Dermis microvascular lymphatic vessel endothelial cell (primary cell): ENCODE measurements around the gene GADD45B. TPM values are rescaled to one million over a fixed set of nuclear protein-coding genes. Genes with fewer than 3 reads are reported as not detected.
"Not testable (repeated sequence)": the region's sequence is repeated elsewhere in the genome, so short reads cannot be mapped to it uniquely, and the experiment has no call there.

Source experiments
- DNase-seq, 2 donors: peaks; one replicate each; pipeline versions ENCODE4 v3.0.0 to v3.0.0-alpha.2; 2010; ENCODE audit warnings: low read depth in 2 of 2
- total RNA-seq: library from RNA; depleted of rRNA; stranded (reverse); fragments of >200 nt; gene quantifications from 2 replicates; pipeline ENCODE4 v1.2.1, GENCODE V29; 2014

Gene GADD45B
- total RNA-seq, 1 donor from 2014 or later, result 42.0 TPM

GRCh38 chr19:2488405-2488941 is 12.5 kb downstream of the GADD45B start:
- DNase-seq, result no peak

DNA sequence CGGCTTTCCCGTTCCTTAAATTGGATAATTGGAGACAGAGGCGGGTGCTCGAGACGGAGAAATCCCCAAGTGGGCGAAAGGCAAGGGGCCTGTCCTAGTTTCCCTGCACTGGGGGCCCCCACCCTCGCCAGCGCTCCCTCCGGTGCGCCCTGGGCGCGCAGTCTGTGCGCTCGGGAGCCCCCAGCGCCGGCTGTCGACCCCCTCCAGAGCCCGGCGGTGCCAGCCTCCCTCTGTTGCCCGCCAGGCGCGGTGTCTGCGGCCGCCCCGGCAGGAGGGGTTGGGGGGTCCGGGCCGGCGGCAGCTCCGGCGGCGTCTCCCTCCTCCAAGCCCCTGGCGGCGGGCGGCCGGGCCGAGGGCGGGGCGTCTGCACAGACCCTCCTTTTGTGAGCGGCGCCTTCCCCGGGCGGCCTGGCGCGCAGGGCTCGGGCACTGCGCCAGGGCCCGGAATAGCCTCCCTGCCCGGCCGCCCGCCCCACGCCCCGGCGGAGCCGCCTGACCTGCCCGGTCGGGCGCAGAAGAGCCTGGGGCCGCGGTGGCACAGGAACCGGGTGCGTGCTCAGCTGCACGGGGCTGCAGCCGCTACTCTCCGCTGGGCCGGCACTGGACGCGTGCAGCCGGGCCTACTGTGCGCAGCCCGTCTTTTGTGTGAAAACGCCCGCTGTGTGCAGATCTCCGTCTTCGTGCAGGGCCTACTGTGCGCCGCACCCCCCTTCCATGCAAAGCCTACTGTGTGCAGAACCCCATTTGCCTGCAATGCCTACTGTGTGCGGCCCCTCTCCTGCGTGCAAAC is 13.2 kb downstream of the GADD45B start:
- peak in 1 of 2 donors; percentile 66 for DNase-seq

GRCh38 chr19:2490659-2491058 is 14.7 kb downstream of the GADD45B start:
- DNase-seq, result no peak

DNA sequence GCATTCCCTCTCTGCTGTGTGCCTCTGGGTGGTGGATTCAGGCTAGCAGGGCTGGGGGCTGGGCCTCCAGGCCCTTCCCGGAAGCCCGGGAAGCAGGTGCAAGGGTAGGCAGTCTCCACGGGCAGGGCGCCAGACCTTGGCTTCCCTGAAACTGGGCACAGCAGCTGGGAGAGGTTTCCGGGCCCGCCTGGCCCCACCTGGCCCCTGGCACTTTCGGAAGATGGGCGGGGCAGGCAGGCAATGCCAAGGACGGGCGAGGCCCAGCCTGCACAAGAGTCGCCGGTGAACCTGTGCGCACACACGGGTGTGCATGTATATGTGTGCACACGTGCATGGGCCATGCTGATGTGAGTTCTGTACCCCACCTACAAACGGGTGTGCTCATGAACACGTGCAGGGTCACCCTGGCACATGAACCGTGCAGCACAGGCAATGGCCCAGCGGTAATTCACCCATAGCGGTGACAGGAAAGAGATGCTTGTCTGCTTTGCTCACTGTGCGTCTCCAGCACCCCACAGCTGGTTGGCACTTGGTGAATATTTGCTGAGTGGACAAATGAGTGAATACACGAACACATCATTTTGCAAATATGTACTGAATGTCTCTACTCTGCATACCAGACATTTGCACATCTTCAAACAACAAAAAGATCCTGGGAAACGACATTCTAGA is 15.3 kb downstream of the GADD45B start:
- DNase-seq, result peak in 1 of 2 donors; percentile 82

GRCh38 chr19:2492870-2493269 is 16.9 kb downstream of the GADD45B start:
- no peak for DNase-seq

DNA sequence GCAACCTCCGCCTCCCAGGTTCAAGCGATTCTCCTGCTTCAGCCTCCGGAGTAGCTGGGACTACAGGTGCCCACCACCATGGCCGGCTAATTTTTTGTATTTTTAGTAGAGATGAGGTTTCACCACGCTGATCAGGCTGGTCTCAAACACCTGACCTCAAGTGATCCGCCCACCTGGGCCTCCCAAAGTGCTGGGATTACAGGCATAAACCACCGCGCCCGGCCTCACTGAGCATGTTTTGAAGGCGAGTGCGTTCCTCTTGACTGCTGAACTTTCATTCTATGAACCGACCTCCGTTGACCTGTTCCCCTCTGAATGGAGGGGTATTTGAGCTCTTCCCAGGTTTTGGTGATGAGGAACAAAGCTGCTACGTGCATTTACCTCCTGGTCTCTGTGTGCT is 17.5 kb downstream of the GADD45B start:
- DNase-seq, result not testable (repeated sequence)

- DNase-seq, result peak in 1 of 2 donors; percentile 17
Measured at GRCh38 chr19:2494084-2494446, 18.1 kb downstream of the GADD45B start.

GRCh38 chr19:2494447-2495129 is 18.7 kb downstream of the GADD45B start:
- peak in 1 of 2 donors; percentile 83 for DNase-seq

GRCh38 chr19:2495130-2495641 is 19.3 kb downstream of the GADD45B start:
- peak in 1 of 2 donors; percentile 69 for DNase-seq

- peak in 1 of 2 donors; percentile 29 for DNase-seq
Measured at GRCh38 chr19:2495651-2496316, 19.9 kb downstream of the GADD45B start.

- DNase-seq, result no peak
Measured at GRCh38 chr19:2497186-2497585, 21.3 kb downstream of the GADD45B start.

- DNase-seq, result no peak
Measured at GRCh38 chr19:2500156-2500555, 24.2 kb downstream of the GADD45B start.

GRCh38 chr19:2500841-2501261 is 24.9 kb downstream of the GADD45B start:
- no peak for DNase-seq

- peak in 1 of 2 donors; percentile 50 for DNase-seq
Measured at GRCh38 chr19:2503521-2504109, 27.7 kb downstream of the GADD45B start.

DNA sequence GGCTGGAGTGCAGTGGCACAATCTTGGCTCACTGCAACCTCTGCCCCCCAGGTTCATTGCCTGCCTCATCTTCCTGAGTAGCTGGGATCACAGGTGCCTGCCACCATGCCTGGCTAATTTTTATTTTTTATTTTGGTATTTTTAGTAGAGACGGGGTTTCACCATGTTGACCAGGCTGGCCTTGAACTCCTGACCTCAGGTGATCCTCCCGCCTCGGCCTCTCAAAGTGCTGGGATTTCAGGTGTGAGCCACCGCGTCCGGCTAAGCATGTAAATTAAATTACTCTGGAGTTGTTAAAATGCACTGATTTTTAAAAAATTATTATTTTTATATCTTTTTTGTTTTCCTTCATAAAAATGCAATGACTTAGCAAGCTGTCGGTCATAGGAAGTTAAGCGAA is 30.7 kb downstream of the GADD45B start:
- DNase-seq, result not testable (repeated sequence)

DNA sequence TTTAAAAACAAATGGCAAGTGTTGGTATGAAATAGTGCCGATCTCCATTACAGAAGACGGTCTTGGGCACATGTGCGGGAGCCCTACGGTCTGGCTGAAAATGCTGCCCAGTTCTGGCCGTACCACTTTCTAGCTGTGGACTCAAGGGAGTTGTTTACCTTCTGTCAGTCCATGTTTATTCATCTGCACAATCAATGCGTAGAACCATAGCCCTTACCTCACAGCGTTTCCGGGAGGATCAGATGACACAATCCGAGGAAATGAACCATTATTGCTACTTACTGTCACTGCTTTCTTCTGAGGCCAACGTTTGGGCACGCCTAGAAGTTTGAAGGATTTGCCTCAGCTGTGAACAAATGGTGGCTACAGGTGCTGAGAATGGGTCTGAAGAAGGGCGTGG is 31.2 kb downstream of the GADD45B start:
- peak; percentile 74 to 94 for DNase-seq

DNA sequence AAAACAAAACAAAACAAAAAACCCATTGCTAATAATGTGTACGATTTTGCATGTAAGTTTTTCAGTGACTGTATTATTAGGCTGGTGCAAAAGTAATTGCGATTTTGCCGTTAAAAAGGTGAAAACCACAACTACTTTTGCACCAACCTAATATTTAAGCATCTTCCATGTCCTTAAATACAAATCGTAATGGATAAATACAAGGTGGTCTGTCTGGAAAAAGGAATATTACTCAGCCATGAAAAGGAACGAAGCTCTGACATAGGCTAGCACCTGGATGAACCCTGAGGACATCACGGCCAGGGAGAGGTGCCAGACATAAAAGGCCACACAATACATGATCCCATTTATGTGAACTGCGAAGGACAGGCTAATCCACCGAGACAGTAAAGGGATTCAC is 33.2 kb downstream of the GADD45B start:
- DNase-seq, result no peak

- DNase-seq, result no peak
Measured at GRCh38 chr19:2511570-2511969, 35.6 kb downstream of the GADD45B start.

GRCh38 chr19:2511991-2512390 is 36.1 kb downstream of the GADD45B start:
- no peak for DNase-seq

DNA sequence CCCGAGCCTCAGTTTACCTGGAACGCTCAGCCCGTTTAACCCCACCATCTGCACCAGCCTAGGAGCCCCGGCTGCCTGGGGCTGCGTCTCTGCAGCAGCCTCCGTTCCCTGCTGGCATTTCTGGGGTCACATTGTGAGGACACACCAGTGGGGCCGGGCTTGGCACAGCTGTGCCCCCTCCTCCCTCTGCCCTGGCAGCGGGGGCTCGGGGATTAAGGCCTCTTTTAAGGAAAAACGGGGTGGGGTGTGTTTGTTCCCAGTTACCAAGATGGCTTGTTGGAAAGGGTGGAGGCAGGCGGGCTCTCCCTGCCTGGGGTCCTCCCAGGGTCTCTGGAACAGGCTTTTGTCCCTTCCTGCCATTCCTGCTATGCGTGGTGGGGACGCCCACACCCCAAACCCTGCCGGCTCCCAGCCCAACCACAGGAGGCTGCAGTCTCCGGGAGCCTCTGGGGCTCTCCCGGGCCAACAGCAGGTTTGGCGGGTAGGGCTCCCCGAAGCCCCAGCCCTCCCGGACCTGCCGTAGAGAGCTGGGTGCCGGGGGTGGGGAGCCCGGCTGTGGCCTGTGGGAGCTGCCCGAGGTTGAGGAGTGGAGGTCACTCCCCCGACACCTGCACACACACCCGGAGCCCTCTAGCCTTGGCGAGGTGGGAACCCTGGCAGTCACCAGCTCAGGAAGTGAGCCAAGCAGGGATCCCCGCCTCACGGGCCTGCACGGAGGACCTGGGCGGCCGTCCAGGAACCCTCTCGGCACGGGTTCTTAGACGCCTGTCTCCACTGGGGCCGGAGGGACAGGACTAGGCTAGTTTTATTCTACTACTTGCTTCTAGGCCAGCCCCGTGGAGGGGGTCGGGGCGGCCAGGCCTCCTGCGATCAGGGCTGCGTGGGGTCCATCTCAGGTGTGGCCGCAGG is 36.9 kb downstream of the GADD45B start:
- no peak for DNase-seq
